HG02943 (cell line): ENCODE measurements around the gene ZC3H7B.

Source experiments
- ATAC-seq: cut with Tn5 transposase; IDR thresholded peaks from one replicate; pipeline ENCODE4 v1.9.1; 2021; ENCODE audit warnings: mild to moderate bottlenecking, low read depth, moderate library complexity; ENCODE audit not compliant: unreplicated experiment

Gene ZC3H7B

GRCh38 chr22:41408665-41409064, 107.3 kb downstream of the ZC3H7B start:
- no peak for ATAC-seq
